ENCODE measurements around the gene HNRNPH3.

HNRNPH3 gene

DNA sequence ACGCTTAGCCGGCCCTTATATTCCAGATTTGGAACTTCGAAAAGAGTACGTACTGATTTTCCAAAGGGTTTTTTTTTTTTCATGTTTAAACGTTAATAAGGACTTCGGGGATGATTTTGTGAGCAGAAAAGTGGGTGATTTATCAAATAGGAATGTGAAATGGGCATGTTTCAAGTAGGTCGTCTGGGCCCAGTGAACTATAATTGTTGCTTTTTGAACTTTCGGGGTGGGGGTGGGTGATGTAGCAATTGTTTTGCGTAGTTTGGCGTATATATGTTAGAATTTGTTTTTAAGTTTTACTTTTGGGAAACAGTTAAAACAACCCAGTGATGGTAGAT, 1.2 kb downstream of the HNRNPH3 start:
- peak overlapping the region; percentile 87 for H3K4ac ChIP-seq (ENCODE audit: low read depth, low read length)
- H2BK120ac ChIP-seq (ENCODE audit: insufficient read depth, low read length, poor library complexity) = peak overlapping the region; percentile 28
- peaks cover 2 to 4% of the 10 kb centered on the region in 2 experiments for H3K36me3 ChIP-seq (ENCODE audit: control insufficient read depth in 1 of 2, insufficient read depth in 2 of 2, low read length in 2 of 2)
- H4K8ac ChIP-seq (ENCODE audit: low read depth, low read length) = no peak overlapping the region
- no peak overlapping the region for H2AFZ ChIP-seq (ENCODE audit: insufficient read depth, low read length, poor library complexity)
- H3K9ac ChIP-seq (ENCODE audit: low read length) = peak overlapping the region; percentile 99
- H3K27me3 ChIP-seq (ENCODE audit: insufficient read depth, low read length) = no peaks in the 10 kb centered on the region
- WGBS (ENCODE audit: extremely low coverage, insufficient coverage, insufficient read length) = no CpG with 5 or more reads among the region's 10 CpGs
- no peak for DNase-seq
- H2AK5ac ChIP-seq (ENCODE audit: low read length) = peak overlapping the region; percentile 94
- peak overlapping the region; percentile 93 for H3K4me3 ChIP-seq (ENCODE audit: low read depth, low read length)
- peak overlapping the region; percentile 87 for H4K91ac ChIP-seq (ENCODE audit: low read depth, low read length)
- H3K18ac ChIP-seq (ENCODE audit: low read length) = no peak overlapping the region
- no peak overlapping the region for H4K12ac ChIP-seq (ENCODE audit: low read depth, low read length)
- peaks cover 22% of the 10 kb centered on the region for H3K79me2 ChIP-seq (ENCODE audit: control insufficient read depth, insufficient read depth, low read length, poor library complexity)
- peaks cover 6 to 7% of the 10 kb centered on the region in 2 experiments for H3K4me1 ChIP-seq (ENCODE audit: control insufficient read depth in 1 of 2, insufficient read depth in 2 of 2, low read length in 2 of 2)
- H3K4me2 ChIP-seq (ENCODE audit: low read length) = peak overlapping the region; percentile 55
- H3K9me3 ChIP-seq (ENCODE audit: insufficient read depth, low read depth, low read length) = no peaks in the 10 kb centered on the region
- H3K27ac ChIP-seq (ENCODE audit: low read depth, low read length) = peak overlapping the region; percentile 90
- H3K23ac ChIP-seq (ENCODE audit: low read length) = no peak overlapping the region
- H3K14ac ChIP-seq (ENCODE audit: low read length) = peak overlapping the region; percentile 89
- no peak overlapping the region for H2BK12ac ChIP-seq (ENCODE audit: low read length)
- peaks cover 18% of the 10 kb centered on the region for H3K79me1 ChIP-seq (ENCODE audit: low read length)
- H2BK5ac ChIP-seq (ENCODE audit: low read depth, low read length, poor library complexity) = peak overlapping the region; percentile 78

DNA sequence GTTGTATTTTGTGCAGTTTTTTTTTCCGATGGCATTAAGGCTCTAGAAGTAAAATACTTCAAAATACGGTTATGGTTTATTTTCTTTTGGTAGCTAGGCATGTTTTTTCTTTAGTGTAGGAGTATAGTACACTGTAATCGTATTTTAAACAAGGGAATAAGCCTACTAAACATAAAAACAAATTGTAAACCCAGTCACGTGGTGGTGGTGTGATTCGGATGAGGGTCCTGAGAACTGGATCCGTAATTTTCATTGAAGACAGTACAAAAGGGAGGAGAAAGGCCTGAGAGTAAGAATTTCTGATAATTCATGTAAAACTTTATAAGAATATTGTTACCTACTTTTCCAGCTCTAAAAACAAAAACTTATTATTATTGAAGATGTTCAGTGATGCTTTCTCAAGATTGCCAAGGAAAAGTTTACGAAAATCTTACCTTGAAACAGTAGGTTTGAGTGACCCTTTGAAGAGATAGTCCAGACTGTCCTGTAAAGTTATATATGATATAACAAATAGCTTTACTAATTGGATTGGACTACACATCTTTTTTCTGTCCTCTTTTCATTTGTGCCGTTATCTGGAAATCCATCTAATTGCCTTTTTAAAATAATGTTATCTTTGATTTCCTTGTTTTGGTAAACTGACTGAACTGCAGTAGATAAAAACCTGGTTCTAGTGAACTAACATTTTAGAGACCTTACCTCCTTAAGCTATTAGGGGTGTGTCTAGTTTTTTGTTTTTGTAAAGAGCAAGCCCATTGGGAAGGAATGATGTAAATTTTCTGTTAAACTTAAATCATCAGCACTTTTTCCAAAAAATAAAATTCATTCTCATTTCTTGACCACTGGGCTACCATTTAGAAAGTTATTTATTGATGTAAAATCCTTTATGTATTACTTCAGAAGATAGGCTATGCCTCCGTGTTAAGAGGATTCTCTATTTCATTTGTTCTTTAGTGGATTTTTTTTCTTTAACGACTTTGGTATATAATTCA, 1.9 kb downstream of the HNRNPH3 start:
- H3K23ac ChIP-seq (ENCODE audit: low read length) = no peak overlapping the region
- H3K27me3 ChIP-seq (ENCODE audit: insufficient read depth, low read length) = no peaks in the 10 kb centered on the region
- H3K4me1 ChIP-seq (ENCODE audit: control insufficient read depth in 1 of 2, insufficient read depth in 2 of 2, low read length in 2 of 2) = peaks cover 6 to 7% of the 10 kb centered on the region in 2 experiments
- no peak overlapping the region for H2AFZ ChIP-seq (ENCODE audit: insufficient read depth, low read length, poor library complexity)
- H4K91ac ChIP-seq (ENCODE audit: low read depth, low read length) = no peak overlapping the region
- no peaks in the 10 kb centered on the region for H3K9me3 ChIP-seq (ENCODE audit: insufficient read depth, low read depth, low read length)
- no peak overlapping the region for H2BK120ac ChIP-seq (ENCODE audit: insufficient read depth, low read length, poor library complexity)
- peak overlapping the region; percentile 55 for H3K4me2 ChIP-seq (ENCODE audit: low read length)
- no peak overlapping the region for H3K27ac ChIP-seq (ENCODE audit: low read depth, low read length)
- H2AK5ac ChIP-seq (ENCODE audit: low read length) = no peak overlapping the region
- peaks cover 18% of the 10 kb centered on the region for H3K79me1 ChIP-seq (ENCODE audit: low read length)
- H4K12ac ChIP-seq (ENCODE audit: low read depth, low read length) = no peak overlapping the region
- no peak overlapping the region for H2BK5ac ChIP-seq (ENCODE audit: low read depth, low read length, poor library complexity)
- peaks cover 4 to 8% of the 10 kb centered on the region in 2 experiments for H3K36me3 ChIP-seq (ENCODE audit: control insufficient read depth in 1 of 2, insufficient read depth in 2 of 2, low read length in 2 of 2)
- H3K4ac ChIP-seq (ENCODE audit: low read depth, low read length) = peak overlapping the region; percentile 92
- H4K8ac ChIP-seq (ENCODE audit: low read depth, low read length) = no peak overlapping the region
- H2BK12ac ChIP-seq (ENCODE audit: low read length) = no peak overlapping the region
- DNase-seq = no peak
- whole genome bisulfite sequencing (ENCODE audit: extremely low coverage, insufficient coverage, insufficient read length) = no CpG with 5 or more reads among the region's 10 CpGs
- no peak overlapping the region for H3K9ac ChIP-seq (ENCODE audit: low read length)
- H3K14ac ChIP-seq (ENCODE audit: low read length) = no peak overlapping the region
- no peak overlapping the region for H3K18ac ChIP-seq (ENCODE audit: low read length)
- peak overlapping the region; percentile 60 for H3K4me3 ChIP-seq (ENCODE audit: low read depth, low read length)
- H3K79me2 ChIP-seq (ENCODE audit: control insufficient read depth, insufficient read depth, low read length, poor library complexity) = peaks cover 22% of the 10 kb centered on the region

DNA sequence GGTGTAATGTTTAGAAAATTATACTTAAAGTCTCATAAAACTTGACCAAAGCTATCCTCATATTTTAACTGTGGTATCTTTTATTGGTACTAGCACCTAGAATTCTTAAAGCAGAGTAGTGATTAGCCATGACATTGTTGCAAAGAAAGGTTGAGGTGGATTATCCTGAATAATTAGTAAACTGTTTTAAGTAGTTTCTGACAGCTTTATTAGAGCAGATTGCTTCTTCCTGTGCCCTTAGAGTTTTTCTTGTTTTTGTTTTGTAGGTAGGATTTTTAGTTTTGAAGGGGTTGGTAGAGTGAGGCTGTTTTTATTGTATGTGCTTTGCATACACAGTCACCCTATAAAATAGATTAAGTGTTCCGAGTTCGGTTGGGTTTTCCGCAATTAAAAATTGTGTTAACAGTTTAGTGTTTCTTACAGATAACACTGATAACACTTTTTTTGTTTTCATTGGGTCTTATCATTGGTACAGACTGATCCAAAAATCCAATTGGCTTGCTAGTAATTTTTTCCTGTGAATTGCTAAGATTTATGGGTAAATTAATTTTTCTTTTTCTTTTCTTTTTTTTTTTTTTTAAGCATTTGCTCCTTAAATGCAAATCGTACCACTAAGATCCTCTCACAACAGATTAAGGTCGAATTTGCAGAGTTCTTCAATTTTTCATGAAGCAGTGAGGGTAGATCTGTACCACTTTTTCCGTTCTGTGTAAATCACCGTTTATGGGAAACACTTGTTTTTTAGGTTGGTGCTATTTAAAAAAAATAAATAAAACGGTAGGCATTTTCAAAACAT, 3.0 kb downstream of the HNRNPH3 start:
- Histone ChIP-seq H2BK120ac (ENCODE audit: insufficient read depth, low read length, poor library complexity) (no peak overlapping the region), H2AK5ac (ENCODE audit: low read length) (no peak overlapping the region), H3K27me3 (ENCODE audit: insufficient read depth, low read length) (no peaks in the 10 kb centered on the region), H3K27ac (ENCODE audit: low read depth, low read length) (no peak overlapping the region), H3K9ac (ENCODE audit: low read length) (no peak overlapping the region), H3K79me2 (ENCODE audit: control insufficient read depth, insufficient read depth, low read length, poor library complexity) (peaks cover 22% of the 10 kb centered on the region), H2BK12ac (ENCODE audit: low read length) (no peak overlapping the region), H3K4me3 (ENCODE audit: low read depth, low read length) (no peak overlapping the region), H4K91ac (ENCODE audit: low read depth, low read length) (no peak overlapping the region), H3K4me1 (ENCODE audit: control insufficient read depth in 1 of 2, insufficient read depth in 2 of 2, low read length in 2 of 2) (peaks cover 6 to 7% of the 10 kb centered on the region in 2 experiments), H3K4me2 (ENCODE audit: low read length) (peak overlapping the region; percentile 50), H3K79me1 (ENCODE audit: low read length) (peaks cover 18% of the 10 kb centered on the region), H2AFZ (ENCODE audit: insufficient read depth, low read length, poor library complexity) (no peak overlapping the region), H3K4ac (ENCODE audit: low read depth, low read length) (peak overlapping the region; percentile 77), H3K23ac (ENCODE audit: low read length) (no peak overlapping the region), H3K18ac (ENCODE audit: low read length) (no peak overlapping the region), H3K36me3 (ENCODE audit: control insufficient read depth in 1 of 2, insufficient read depth in 2 of 2, low read length in 2 of 2) (peaks cover 8 to 14% of the 10 kb centered on the region in 2 experiments), H3K9me3 (ENCODE audit: insufficient read depth, low read depth, low read length) (no peaks in the 10 kb centered on the region), H4K12ac (ENCODE audit: low read depth, low read length) (no peak overlapping the region), H2BK5ac (ENCODE audit: low read depth, low read length, poor library complexity) (no peak overlapping the region), H3K14ac (ENCODE audit: low read length) (no peak overlapping the region), H4K8ac (ENCODE audit: low read depth, low read length) (no peak overlapping the region)
- WGBS (ENCODE audit: extremely low coverage, insufficient coverage, insufficient read length) = no CpG with 5 or more reads among the region's 8 CpGs
- no peak for DNase-seq

DNA sequence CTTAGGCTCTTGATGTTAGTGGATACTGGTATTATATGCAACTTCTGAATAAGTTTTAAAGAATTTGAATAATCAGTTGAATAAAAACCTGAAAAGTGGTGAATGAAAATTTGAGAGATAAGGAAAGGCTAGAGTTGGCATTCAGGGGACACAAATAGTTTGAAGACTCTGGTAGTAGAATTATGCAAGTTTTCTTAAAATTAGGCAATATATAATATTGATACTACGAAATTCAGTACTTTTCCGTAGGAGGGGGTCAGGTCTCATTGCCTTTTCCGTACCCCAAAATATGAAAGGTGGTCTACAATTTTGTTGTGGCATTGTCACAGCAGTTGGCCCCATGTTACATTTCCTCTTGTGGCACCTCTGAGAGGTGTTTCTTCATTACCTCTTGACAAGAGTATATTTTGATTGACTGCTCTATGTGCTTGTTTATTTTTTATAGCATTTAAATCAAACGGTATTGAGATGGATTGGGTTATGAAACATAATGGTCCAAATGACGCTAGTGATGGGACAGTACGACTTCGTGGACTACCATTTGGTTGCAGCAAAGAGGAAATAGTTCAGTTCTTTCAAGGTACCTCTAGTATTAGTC, 5.0 kb downstream of the HNRNPH3 start:
- no peak overlapping the region for H3K14ac ChIP-seq (ENCODE audit: low read length)
- no peak overlapping the region for H3K4me2 ChIP-seq (ENCODE audit: low read length)
- no peak overlapping the region for H2BK12ac ChIP-seq (ENCODE audit: low read length)
- no peak overlapping the region for H3K27ac ChIP-seq (ENCODE audit: low read depth, low read length)
- no CpG with 5 or more reads among the region's 7 CpGs for WGBS (ENCODE audit: extremely low coverage, insufficient coverage, insufficient read length)
- no peak overlapping the region for H3K18ac ChIP-seq (ENCODE audit: low read length)
- no peak overlapping the region for H2AK5ac ChIP-seq (ENCODE audit: low read length)
- no peak overlapping the region for H4K12ac ChIP-seq (ENCODE audit: low read depth, low read length)
- H2BK120ac ChIP-seq (ENCODE audit: insufficient read depth, low read length, poor library complexity) = no peak overlapping the region
- H4K8ac ChIP-seq (ENCODE audit: low read depth, low read length) = no peak overlapping the region
- H3K4me1 ChIP-seq (ENCODE audit: control insufficient read depth in 1 of 2, insufficient read depth in 2 of 2, low read length in 2 of 2) = peaks cover 0 to 2% of the 10 kb centered on the region in 2 experiments
- H3K9ac ChIP-seq (ENCODE audit: low read length) = no peak overlapping the region
- peaks cover 10% of the 10 kb centered on the region for H3K79me1 ChIP-seq (ENCODE audit: low read length)
- H2AFZ ChIP-seq (ENCODE audit: insufficient read depth, low read length, poor library complexity) = no peak overlapping the region
- DNase-seq = no peak
- H2BK5ac ChIP-seq (ENCODE audit: low read depth, low read length, poor library complexity) = no peak overlapping the region
- no peaks in the 10 kb centered on the region for H3K27me3 ChIP-seq (ENCODE audit: insufficient read depth, low read length)
- H4K91ac ChIP-seq (ENCODE audit: low read depth, low read length) = no peak overlapping the region
- H3K36me3 ChIP-seq (ENCODE audit: control insufficient read depth in 1 of 2, insufficient read depth in 2 of 2, low read length in 2 of 2) = peaks cover 16 to 31% of the 10 kb centered on the region in 2 experiments
- H3K9me3 ChIP-seq (ENCODE audit: insufficient read depth, low read depth, low read length) = no peaks in the 10 kb centered on the region
- H3K23ac ChIP-seq (ENCODE audit: low read length) = no peak overlapping the region
- H3K4ac ChIP-seq (ENCODE audit: low read depth, low read length) = peak overlapping the region; percentile 95
- peaks cover 14% of the 10 kb centered on the region for H3K79me2 ChIP-seq (ENCODE audit: control insufficient read depth, insufficient read depth, low read length, poor library complexity)
- H3K4me3 ChIP-seq (ENCODE audit: low read depth, low read length) = no peak overlapping the region
